Middle frontal gyrus (tissue), 1 donor: ENCODE results near the gene CKMT2.
"Not testable (repeated sequence)": the region's sequence is repeated elsewhere in the genome, so short reads cannot be mapped to it uniquely, and the experiment has no call there.

Source experiments
- DNase-seq: peaks from one replicate; pipeline ENCODE4 v3.0.0-alpha.2; 2015; ENCODE audit warnings: low spot score; ENCODE audit errors: extremely low spot score

Gene CKMT2

DNA sequence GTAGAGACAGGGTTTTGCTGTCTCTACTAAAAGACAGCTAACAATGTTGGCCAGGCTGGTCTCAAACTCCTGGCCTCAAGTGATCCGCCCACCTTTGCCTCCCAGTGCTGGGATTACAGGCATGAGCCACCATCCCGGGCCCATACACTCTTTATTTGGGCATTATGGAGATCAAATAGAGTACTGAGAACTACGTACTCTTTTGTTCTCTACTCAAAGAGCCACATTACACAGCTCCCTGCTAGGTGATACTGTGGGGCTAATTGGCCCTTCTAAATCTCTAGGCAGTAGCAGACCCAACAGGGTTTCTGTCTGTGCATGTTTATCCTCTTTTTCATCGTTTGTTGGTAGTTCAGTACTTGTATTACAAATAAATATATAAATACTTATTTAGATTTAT is 16.1 kb downstream of the CKMT2 start:
- DNase-seq = no peak

DNA sequence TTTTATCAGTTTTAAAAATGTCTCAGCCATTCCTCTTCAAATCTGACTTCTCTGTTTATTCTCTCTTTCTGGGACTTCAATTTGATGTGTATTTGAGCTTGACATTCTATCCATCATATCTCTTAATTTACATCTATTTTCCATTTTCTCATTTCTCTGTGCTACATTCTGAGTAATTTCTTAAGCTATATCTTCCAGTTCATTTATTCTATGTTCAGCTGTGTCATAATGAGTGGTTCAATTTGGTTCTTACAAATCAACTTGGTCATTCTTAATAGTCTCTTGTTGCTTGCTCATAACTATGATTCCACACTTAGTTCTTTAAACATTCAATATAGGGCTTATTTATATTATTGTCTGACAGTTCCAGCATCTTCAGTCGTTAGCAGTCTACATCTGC is 16.9 kb downstream of the CKMT2 start:
- no peak for DNase-seq

DNA sequence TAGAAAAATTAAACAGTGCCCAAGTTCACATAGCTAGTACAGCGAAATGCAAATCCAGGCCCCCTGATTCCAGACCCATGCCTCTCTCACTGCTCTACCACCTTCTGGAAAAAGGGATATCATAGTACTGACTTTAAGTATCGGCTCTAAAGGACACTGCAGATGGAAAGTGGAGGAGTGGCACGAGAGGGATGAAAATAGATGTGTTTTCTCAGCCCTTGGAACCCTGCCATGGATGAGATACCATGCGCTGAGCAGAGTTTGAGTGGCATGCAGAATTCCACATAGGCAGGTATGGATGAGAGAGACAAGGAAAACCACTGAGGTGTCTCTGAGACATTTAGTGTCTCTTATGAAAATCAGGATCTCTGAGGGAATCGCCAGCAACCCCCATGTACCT is 18.8 kb downstream of the CKMT2 start:
- DNase-seq = no peak

DNA sequence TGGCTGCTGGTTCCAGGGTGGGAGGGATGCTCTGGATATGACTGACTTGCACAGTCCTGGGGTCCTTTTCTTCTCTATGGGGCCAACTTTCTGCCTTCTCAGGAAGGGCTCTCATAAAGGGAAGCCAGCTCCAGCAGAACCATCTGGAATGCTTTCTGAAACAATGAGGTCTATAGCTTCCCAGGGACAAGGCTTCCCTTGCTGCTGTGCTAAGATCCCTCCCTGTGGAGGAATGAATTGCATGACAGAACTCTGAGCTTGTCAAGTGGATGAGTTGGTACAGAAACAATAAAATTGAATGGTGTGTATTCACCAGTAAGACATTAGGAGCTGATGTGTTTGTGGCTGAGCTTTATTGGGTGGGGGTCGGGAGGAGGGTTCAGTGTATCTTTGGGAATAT is 19.8 kb downstream of the CKMT2 start:
- no peak for DNase-seq

DNA sequence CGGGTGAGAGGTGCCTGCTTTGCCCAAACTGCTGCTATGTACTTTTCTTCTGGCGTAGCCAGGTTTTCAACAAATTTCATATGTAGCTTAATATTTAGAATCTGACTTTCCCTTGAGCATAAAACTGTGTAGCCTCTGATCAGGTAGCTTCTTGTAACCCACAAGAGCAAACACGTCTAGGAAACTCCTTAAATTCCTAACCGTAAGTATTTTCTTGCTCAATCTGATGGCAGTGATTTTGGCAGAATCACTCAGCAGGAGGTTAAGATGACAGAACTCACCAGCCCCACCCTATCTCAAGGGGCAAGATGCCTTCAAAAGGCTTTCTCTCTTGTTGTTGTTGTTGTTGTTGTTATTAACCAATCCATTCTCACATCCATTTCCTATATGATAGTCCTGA is 20.8 kb downstream of the CKMT2 start:
- no peak for DNase-seq

DNA sequence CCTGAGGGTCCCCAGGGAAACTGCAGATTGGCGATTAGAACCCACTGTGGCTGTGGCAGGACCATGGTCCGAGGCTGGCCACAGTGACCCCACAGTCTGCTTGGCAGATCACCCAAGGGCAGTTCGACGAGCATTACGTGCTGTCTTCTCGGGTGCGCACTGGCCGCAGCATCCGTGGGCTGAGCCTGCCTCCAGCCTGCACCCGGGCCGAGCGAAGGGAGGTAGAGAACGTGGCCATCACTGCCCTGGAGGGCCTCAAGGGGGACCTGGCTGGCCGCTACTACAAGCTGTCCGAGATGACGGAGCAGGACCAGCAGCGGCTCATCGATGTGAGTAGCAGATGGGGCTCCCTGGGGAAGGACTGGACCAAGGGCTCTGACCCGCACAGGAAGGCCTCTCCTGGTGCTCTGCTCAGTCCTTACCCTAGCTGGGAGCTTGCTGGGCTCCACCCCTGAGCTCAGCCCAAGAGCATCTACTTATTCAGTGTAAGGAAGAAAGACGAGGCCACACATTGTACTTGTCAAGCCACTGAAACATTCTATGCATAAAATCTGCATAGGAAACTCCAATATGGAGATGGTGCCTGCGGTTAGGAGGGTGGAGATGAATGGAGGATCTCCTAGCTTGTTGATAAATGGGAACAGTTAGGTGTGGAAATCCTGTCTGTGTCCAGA is 21.9 kb downstream of the CKMT2 start:
- DNase-seq = no peak

DNA sequence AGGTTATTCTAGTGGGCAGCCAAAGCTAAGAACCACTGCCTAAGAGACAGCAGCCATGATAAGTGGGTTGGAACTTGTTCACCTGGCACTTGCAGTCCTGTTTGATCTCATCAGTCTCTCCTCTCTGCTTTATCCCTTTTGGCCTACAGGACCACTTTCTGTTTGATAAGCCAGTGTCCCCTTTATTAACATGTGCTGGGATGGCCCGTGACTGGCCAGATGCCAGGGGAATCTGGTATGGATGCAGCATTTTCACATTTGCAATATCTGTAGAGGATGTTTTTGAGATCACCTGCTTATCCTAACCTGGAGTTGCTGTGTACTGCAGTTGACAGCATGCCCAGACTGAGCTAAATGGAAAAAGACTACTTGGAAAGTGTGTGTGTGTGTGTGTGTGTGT is 23.6 kb downstream of the CKMT2 start:
- DNase-seq = no peak

DNA sequence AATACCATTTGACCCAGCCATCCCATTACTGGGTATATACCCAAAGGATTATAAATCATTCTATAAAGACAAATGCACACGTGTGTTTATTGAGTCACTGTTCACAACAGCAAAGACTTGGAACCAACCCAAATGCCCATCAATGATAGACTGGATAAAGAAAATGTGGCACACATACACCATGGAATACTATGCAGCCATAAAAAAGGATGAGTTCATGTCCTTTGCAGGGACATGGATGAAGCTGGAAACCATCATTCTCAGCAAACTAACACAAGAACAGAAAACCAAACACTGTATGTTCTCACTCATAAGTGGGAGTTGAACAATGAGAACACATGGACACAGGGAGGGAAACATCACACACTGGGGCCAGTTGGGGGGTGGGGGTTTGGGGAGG is 29.7 kb downstream of the CKMT2 start:
- not testable (repeated sequence) for DNase-seq

DNA sequence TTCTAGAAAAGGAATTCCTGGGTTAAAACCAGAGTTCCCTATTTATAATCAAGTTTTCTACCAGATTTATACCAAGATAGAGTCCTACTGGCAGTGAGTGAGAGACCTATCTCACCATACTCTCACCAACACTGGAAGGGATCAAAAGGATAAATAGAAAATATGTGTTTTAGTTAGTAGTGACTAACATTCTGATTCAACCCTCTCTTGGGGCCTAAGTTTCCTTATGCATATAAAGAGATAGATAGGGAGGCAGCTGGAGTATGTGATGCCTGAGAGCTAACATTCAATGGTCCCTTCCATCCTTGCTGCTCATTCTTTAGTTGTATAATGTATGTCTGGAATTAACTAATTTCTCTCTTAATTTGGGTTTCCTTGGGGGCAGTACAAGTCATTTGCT is 32.0 kb downstream of the CKMT2 start:
- no peak for DNase-seq

DNA sequence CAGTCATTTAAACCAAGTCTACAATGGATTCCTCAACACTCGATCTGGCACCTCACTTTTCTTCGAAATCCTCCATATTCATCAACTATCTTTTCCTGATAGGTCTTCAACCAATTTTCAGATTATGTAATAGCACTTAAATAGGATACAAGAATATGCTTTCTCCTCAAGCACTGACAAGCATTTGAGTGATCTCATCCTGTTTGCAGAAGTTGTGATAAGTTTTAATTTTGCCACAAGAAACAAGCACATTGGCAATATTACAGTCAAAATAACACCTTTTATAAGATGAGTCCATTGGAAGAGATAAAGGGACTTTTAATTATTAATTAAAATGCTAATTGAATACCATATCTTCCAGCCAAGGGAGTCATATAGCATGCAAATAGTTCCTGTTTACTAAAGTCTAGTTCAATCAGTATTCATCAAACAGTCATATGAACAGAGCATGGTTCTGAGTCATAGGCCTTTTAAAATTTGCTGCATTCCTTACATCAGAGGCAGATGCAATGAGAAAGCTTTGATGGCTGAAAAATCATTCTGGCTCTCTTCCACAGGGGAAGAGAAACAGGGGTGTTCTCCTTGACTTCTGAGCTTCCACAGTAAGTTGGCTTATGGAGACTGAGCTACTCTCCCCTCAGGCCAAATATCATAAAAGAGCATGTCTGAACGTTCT is 35.5 kb downstream of the CKMT2 start:
- DNase-seq = no peak

DNA sequence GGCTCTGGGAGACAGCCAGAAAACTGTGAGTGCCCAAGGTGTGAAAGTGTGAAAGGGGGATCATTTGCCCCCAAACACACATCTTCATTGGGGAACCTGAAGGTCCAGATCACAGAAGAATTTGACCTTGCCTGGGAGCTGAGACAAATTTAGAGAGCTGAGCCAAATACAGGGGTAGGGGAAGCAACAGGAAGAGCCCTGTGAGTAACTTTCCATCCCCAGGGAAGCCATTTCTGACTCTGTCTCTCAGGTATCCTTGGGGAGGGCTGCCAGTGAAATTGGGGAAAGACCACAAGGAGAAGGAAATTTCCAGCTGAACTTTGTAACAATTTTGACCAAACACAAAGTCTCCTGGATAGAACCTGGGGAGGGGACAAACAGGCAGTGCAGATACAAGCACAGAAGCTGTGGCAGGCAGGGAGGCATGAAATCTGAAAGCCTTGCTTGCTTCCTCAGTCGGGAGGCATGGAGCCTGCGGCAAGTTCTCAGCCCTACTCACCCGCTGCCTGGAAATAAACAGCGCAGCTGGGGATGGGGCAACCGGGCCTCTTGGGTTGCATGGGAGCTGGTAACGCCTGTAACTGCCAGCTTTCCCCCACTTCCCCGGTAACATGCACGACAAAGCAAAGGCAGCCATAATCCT is 36.8 kb downstream of the CKMT2 start:
- DNase-seq = no peak

DNA sequence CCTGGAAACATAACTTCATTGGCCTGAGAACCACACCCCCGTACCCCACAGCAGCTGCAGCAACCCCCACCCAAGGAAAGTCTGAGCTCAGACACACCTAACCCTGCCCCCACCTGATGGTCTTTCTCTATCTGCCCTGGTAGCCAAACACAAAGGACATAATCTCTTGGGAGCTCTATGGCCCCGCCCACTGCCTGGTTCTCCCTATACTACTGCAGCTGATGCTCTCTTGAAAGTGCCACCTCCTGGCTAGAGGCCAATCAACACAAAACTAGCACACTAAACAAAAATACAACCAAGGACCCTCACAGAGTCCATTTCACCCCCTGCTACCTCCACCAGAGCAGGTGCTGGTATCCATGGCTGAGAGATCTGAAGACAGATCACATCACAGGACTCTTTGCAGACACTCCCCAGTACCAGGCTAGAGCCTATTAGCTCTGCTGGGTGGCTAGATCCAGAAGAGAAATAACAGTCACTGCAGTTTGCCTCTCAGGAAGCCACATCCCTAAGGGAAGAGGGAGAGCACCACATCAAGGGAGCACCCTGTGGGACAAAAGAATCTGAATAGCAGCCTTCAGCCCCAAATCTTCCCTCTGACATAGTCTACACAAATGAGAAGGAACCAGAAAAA is 37.4 kb downstream of the CKMT2 start:
- not testable (repeated sequence) for DNase-seq

DNA sequence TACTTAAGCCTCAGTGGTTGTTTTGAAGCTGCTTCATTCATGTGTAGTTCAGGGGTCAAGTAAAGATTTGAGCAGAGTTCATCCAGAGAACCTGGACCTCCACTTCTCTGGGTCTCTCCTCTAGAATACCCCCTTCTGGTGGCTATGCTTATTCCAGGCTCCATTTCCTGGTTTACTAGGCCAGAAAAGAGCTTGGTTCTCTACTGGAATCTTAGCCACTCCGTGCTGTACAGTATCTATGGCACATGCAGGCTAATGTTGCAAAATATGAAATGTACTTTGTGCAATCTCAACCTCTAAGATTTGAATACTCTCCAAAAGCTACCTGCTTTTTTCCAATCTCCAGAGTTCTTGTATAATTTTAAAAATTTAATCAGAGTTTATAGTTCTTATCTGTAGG is 50.9 kb downstream of the CKMT2 start:
- no peak for DNase-seq

DNA sequence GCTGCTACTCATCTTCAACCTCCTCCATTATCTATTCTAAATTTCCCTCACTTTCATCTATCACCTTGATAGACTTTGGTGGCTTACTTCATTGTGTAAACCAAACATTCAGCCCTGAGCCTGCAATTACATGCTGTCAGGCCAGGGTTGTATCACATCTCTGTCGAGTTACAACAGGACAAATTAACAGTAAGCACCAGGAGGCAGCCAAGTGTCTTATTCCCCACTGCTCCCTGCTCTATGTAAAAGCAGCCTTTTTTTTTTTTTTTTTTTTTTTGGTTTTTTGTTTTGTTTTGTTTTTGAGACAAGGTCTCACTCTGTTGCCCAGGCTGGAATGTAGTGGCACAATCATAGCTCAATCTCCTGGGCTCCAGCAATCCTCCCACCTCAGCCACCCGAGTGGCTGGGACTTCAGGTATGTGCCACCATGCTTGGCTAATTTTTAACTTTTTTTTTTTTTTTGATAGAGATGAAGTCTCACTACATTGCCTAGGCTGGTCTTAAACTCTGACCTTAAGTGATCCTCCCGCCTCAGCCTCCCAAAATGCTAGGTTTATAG is 53.0 kb downstream of the CKMT2 start:
- DNase-seq = no peak

DNA sequence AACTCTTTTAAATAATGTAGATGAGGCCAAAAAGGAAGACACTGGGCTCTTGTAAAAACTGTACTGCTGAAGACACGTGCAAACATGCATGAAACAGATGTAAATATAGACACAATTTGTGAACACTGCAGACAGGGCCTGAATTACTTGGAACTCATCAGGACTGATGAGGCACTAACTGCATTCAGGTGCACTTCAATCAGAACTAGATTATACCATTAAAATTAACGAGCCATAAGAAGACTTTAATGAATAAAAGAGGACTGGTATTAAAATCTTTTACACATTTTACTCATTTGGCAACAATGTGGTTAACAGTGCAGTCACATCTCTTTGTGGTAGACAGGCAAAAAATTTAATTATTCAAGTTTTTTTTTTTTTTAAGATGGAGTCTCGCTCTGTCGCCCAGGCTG is 54.9 kb downstream of the CKMT2 start:
- no peak for DNase-seq

DNA sequence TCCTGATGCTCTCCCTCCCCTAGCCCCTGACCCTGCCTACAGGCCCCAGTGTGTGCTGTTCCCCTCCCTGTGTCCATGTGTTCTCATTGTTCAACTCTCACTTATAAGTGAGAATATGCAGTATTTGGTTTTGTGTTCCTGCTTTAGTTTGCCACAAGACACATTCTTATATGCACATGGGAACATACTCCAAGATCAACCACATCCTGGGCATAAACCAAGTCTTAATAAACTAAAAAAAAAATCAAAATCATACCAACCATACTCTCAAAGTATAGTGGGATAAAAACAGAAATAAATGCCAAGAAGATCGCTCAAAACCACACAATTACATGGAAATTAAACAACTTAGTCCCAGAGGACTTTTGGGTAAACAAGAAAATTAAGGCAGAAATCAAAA is 57.0 kb downstream of the CKMT2 start:
- no peak for DNase-seq

DNA sequence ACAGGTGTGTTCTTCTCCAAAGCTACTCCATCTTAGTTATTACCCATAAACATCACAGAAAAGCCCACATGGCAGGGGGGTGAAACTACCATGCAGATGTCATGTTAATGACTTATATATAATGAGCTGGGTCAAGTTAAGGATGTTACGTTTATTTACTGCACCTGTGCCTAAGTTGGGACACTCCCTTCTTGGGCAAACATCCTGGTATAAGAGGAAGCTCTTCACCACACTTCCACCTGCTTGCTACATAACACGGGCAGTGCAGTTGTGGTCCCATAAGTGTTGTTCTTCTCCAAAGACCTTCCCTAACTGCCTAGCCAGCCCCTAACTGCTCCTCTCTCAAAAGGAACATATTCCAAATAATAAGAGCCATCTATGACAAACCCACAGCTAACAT is 59.0 kb downstream of the CKMT2 start:
- DNase-seq = no peak

DNA sequence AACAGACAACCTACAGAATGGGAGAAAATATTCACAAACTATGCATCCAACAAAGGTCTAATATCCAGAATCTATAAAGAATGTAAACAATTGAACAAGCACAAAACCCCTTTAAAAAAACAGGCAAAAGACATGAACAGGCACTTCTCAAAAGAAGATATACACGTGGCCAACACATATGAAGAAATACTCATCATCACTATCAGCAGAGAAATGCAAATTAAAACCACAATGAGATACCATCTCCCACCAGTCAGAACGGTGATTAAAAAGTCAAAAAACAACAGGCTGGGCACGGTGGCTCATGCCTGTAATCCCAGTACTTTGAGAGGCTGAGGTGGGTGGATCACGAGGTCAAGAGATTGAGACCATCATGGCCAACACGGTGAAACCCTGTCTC is 60.9 kb downstream of the CKMT2 start:
- DNase-seq = not testable (repeated sequence)

DNA sequence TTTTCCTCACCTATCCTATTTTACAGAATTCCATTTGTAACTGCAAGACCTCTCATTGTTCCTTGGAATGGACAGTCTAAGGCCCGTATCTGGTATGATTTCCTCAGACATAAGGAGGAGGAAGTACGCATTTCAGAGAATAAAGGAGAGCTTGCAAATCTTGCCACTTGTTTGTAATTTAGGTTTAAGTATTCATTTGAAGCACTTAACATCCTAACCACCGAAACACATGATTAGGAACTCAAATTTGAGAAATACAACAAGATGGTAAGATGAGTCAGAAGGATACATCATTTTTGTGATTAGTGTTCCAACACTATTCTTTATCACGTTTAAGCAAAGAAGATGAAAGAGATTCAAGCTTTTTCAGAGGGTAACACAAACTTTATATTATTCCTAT is 64.4 kb downstream of the CKMT2 start:
- DNase-seq = no peak

DNA sequence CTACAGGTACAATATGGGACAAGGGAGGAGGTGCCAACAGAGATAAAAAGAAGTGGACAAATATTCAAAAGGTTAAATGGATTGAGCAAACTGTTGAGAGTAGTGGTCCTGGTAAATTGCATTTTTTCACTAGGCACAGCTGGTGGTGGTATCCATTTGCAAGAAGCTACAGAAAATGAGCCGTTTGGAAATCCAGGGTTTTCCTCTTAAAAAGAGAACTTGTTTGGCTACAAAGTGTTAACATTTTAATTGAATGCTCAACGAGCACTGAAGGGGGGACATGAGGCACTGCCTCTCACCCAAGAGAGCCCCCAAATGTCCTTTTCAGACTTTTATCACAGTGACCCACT is 67.8 kb downstream of the CKMT2 start:
- no peak for DNase-seq

DNA sequence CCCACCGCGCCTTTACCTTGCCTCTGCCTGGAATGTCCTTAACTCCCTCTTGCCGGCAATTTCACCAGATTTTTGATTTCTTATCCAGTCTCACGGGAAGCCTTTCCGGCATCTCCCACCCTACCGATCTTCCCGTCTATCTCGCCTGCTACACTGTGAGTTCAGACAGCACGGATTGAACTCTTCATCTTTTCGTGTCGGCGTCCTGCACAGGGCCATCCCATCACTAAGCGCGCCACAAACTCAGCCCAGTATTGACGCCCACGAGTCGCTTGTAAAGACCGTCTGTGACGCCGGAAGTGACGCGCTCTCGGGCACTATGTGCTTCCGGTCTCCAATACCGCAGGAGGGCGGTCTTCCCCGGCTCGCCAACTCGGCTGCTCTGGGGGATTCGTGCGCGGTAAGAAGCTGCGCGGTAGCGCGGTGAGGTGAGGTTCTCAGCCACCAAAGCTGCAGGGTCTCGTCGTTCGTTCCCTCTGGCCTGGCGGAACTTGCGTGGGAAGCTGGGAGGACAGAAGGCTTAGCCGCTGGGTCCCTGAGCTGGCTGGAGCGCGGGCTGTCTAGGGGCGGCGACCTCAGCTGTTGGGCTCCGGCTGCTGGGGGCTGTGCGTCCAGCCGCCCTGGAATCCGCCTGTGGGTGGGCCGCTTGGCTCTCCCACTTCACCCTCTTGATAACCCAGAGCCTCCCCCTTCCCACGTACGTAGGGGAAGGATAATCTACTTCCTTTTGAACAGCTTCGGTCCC is 68.3 kb downstream of the CKMT2 start, which contains the start of gene ZCCHC9:
ZCCHC9 (plus strand) TSS at position 317 of the 745 bp plus-strand sequence. CDS start 3,171 bp downstream, outside the sequence.
- DNase-seq = peak; percentile 96
